DMS 273 treated with DMSO at 0.1 percent for 48 hours (cell line): ENCODE measurements around the gene SLC1A3.
A peak's percentile ranks its signal among the peaks of the same experiment; 100 is the strongest.
"Not testable (repeated sequence)": the region's sequence is repeated elsewhere in the genome, so short reads cannot be mapped to it uniquely, and the experiment has no call there.

Experiments used
- DNase-seq: peaks from one replicate; lab custom pipeline; 2025; lab: John Stamatoyannopoulos, UW

Gene SLC1A3

DNA sequence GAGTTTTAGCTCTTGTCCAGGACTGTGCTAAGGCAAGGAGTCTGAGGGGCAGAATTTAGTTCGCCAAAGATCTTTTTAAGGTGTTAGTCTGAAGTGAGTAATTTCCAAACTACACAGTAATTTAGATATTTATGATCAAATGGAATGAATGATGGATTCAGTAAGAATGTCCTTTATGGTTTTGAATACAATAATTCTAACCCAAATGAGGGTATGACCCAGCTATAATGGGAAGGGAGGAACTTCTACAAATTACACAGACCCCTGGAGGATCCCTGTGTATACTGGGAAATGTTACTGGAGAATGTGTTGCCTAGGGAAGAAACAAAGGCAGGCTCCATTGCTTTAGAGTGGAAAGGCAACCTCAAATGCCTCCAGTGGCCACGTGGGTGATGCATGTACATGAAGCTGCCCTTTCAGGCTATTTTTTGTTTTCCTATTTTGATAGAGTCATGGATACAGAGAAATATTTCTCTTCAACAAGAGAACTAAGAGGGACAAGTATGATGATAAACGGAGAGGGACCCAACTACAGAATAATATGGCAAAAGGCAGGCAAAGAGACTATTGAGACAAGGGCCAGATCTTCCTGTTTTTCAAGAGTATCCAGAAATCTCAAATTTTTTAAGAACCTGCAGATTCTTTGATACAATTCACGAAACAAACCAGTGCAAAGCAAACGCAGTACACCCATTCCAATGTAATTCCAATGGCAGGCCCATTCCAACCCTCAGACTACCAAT lies 25.4 kb downstream of the SLC1A3 start:
- no peak for DNase-seq

DNA sequence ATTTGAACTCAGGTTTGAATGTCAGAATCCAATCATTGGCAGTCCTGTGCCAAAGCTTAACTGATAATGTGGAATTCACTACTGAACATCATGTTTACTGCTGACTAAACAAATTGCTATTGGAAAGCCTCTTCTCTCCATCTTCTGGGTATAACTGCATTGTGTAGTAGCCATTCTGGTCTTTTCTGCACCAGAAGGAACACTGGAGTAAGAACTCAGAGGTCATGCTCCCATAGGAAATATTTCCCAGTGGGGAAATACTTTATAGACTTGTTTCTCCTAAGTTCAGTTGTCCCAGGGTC lies 25.9 kb downstream of the SLC1A3 start:
- DNase-seq: no peak

DNA sequence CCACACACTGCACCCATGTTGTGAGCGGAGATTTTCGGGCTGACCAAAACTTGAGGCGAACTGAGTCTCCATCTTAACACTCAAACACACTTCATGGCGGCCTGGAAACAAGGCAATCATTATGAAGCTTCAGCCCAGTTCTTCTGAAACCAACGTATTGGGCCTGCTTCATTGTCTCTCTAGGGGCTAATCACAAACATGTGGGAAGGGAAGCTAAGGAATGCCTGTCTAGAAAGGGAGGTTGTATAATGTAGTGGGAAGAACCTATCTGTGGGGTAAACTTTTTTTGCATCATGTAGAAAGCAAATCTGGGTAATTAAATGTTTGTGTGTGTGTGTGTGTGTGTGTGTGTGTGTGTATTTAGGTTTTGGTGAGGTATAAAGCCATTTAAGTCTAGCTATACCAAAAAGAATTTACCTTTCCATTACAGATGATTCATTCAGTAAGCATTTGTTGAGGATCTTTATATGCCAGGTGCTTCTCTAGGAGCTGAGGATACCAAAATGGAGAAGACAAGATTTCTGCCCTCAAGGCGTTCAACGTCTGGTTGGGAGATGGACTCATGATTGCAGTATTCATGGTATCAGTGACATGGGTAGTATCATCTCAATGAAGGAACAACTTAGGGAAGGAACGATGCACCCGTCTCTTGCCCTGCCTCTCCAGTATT lies 29.4 kb downstream of the SLC1A3 start:
- DNase-seq: no peak

DNA sequence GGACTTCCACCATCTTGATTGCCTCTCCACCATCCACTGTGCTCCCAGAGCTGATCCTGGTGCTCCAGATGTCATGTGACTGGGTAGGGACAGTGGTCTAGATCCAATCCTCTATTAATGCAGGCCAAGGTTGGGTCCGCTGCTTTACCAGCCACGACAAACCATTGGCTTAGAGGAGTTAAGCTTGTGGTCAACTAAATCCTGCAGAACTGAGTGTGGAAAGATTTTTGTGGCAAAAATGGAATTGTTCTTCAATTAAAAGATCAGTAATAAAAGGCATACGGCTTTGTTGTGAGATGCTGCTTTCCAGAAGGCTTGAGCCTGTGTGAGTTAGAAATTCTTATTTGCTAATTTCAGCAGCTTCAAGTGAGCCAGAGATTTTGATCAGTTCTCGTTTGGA lies 30.7 kb downstream of the SLC1A3 start:
- no peak for DNase-seq

DNA sequence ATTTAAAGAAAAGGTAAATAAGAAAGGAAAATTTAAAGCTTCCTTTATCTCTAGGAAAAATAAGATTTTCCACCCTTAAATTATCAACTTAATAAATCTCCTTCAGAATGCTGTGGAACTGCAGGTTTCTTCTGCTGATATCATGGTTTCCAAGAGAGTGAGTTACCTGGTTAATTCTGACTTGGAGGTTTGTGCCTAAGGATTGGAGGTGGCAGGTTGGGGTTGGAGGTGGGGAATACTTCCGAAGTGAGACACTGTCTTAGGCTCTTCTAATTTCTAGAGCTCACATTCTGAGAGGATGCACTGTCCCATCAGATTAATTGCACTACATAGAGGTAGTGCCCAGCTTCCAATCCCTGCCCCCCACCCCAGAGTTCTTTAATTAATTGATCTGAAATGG lies 31.1 kb downstream of the SLC1A3 start:
- DNase-seq: no peak

DNA sequence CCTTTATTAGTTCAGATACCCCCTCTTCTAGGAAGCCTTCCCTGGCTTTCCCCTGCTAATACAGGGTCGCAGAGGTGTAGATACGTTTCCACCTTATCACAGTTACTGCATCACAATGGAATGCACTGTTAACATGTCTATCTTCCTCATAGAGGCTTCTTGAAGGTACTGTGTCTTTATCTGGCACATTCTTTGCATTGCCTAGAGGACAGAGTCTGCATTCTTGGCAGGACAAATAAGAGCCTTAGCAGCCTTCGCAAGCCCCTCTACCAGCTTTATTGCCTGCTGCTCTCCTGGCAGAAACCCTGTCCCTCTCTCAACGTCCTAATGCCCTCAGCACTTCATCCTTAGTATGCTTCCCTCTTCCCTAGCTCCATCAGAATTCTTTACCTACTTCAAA lies 31.6 kb downstream of the SLC1A3 start:
- no peak for DNase-seq

DNA sequence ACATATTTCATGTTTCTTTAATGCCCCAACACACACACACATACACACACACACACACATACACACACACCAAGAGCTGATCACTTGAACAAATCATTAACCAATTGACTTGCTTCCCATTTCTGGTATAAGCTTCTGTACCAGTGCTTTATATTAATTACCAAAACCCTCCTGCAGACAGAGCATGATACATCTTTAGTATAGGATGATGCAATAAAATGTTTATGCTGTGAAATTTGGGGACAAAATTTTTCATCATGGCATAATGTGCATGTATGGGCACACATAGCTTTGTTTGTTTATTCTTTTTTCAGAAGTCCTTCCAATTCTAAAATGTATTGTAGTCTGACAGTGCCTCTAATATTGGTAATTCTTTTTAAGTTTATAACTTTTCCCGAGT lies 34.5 kb downstream of the SLC1A3 start:
- no peak for DNase-seq

DNA sequence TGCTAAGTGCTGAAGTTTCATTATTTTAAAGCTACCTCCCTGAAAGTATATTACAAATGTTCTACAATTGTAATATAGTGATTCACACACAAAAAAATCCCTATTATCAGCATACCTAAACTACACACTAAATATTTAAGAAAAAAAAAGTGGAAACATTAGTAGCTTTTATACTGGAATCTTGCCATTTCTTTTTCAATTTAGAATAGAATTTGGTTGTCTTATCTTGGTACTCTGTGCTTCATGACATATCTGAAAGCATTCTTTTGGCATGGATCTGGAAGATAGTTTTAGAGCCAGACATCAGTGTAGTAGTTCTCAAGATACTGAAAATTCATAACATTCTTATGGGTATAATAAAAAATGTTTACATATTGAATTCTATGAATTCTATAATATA lies 35.0 kb downstream of the SLC1A3 start:
- DNase-seq: no peak

DNA sequence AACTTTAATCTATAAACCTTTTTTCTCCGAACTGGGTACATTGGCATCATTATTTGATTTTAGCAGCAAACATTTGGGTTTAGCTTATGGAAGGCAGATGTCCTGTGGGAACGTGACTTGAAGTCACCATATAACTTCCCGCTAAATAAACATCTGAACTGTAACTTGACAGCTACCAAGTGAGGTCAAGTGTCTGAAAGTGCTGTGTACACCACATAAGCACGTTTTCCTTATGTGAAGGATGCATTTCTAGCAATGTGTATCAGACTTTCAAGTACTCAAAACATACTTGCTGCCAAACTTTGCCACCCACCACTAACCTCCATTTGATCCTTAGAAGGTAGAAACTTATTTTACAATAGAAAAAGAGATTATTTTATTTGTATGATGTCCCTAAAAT lies 35.7 kb downstream of the SLC1A3 start:
- no peak for DNase-seq

DNA sequence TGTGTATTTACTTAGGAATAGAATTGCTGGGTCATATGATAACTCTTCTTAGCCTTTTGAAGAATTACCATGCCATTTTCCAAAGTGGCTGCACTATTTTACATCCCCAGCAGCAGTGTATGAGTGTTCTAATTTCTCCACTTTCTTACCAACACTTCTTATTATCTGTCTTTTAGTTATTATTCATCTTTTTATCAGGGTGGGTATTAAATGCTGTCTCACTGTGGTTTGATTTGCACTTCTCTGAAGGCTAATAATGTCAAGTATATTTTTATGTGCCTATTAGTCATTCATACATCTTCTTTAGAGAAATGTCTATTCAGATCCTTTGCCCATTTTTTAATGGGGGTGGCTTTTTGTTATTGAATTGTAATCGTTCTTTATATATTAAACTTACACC lies 36.8 kb downstream of the SLC1A3 start:
- no peak for DNase-seq

DNA sequence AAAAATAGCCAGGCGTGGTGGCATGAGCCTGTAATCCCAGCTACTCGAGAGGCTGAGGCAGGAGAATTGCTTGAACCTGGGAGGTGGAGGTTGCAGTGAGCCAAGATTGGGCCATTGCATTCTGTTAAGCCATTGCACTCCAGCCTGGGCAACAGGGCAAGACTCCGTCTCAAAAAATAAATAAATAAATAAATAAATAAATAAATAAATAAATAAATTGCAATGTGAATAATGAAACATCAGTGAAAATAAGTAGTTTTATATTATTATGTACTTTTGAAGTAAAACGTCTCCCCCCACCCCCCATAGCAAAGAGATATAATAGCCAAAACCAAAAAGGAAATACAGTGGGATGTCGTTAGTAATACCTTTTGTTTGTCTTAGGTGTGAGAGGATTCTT lies 37.4 kb downstream of the SLC1A3 start:
- DNase-seq: not testable (repeated sequence)

DNA sequence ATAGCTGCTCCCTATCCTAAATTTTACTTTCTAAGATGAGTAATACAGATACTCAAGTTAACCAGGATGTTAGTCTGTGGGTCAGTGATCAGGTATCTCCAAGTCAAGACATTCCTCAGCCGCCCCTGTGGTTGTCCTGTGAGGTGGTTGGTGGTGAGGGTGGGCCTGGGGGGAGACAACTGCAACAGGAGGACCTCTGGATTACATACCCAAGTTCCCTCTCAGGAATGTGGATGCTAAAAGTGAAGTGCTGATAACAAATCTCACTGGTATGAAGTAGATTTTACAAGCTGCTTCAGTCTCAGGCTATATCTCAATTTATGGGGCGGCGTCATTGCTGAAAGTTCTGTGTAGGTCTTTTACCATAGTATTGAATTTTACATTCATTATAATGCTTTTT lies 38.3 kb downstream of the SLC1A3 start:
- no peak for DNase-seq

DNA sequence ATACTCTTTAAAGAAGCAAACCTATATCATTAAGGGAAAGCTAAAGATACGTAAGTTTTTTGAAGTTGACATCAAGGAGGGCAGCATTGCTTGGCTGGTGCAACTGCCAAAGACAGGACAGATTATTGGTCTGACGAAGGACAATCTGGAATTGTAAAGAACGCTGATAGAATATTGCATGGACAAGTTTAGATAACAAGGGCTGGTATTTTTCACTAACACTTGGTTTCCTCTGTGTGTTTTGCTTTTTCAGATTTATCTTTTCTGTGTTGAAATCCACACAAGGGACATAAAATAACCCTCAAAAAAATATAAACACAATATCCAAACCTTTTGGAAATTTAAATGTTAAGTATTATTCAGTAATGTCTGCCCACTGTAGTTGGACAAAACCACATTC lies 39.7 kb downstream of the SLC1A3 start:
- DNase-seq: no peak

DNA sequence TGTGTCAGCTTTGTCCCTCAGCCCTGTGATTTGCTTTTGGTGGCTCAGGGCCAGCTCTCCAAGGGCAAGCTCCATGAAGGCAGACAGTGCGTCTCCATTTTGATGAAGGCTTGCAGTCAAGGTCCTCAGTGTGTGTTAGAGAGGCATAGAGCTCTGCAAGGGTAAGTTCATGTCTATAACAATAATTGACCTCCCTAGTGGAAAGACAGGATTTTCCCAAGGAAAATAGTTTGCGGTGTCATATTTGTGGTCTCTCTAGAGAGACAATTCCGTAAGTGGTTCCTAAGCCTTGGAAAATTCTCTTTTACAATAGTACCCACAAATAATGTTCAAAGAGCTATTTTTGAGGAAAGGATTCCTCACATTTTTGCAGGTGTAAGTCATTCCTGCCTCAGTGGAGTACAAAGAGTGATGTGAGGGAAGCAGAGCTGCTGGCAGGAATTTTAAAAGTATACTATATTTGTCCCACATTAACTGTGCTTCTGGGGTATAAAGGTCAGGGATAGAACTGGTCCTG lies 40.2 kb downstream of the SLC1A3 start:
- no peak for DNase-seq

DNA sequence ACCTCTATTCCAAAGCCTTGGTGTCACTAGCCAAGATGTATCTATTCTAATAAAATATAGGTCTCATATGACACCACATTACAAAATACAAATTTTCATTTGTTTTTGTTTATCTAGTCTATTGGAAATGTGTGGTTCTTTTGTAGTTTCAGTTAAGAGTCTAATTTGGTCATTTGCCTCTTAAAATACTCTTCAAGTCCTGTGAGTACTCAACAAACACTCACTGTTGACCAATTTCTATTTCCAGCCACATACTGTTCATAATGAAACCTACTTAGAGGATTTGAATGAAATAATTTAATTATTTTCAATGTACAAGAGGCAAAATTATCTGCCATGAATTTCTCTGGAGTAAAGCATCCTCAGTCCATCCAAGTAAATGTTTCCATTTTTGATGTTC lies 40.6 kb downstream of the SLC1A3 start:
- no peak for DNase-seq

DNA sequence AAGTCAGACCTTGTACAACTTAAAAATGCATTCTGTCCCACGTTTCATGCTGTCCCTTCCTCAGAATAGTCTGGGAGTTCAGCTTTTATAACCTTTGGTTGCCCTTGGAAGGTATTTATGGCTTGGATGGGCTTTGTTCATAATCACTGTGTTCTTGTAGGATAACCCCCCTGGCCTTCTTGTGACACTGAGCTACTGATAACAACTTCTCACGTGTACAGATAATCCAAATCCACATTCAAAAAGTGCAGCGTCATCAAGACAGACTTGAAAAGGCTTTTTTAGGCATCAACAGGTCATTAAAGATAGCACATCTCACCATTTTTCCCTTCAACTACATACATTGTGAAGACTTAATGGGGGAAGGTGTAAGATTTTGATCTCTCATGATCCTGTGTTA lies 42.0 kb downstream of the SLC1A3 start:
- DNase-seq: no peak

DNA sequence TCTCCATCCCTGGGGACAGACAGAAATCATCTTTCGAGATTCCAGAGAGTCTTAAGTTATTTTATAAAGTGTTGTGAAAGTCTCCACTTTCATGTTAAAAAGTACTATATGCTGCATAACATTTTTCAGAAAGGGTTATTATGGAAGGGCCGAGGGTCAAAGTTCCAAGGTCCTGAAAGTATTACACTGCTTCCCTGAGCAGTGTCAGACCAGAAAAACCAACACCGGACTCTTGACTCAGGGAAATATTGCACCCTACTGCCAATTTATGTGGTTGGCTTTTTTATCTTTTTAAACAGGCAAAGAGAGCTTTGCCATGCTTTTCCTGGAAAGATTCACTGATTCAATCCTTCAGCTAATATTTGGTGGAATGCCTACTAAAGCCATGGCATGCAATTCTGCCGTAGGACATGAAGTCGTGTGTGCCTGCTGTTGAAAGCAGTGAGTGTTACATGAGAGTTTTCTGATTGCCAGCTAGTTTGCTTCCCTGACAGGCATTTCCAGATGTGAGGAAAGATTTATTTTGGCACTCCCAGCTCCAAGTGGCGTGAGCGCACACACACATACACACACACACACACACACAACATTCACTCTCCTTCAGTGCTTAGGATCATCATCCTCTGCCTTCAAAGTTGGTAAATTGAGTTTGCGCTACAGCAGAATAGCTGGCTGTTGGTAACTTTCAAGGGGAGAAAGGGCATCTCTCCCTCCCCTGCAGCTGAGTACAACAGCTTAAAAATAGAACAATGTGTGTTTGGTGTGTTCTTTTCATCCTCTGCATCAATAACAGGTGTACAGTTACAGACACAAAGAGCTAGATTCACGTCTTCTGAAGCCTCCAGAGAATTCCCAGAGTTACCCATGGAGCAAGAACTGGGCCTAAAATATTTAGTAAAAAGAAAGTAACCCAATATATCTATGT lies 45.6 kb downstream of the SLC1A3 start:
- no peak for DNase-seq

DNA sequence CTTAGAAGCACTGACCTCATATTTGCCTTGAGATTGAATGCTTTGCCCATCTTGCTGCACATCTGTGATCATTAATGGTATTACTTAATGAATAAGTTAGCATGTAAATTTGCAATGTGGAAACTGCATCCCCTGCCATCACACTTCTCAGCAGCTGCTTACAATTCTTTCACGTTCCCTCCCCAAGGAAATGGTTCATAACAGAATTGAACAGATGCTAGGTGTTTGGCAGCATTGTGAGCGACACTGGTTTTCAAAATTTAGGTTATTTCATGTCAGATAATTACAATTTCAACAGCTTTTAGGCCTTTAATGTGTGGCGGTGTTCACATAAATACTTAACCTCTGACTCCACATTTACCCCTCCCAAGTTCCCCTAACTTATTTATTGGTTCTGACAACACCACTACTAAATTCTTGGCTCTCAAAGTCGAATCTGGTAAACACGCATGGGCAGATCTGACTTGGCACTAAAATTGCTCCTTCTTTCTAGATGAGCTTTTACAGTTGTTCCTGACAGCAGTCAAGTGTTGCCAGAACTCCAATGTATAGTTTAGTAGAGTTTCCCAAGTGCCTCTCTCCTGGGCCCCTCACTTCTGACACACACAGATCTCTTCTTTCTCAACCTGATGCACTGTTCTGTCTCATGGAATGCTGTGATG lies 46.8 kb downstream of the SLC1A3 start:
- peak; percentile 20 for DNase-seq

DNA sequence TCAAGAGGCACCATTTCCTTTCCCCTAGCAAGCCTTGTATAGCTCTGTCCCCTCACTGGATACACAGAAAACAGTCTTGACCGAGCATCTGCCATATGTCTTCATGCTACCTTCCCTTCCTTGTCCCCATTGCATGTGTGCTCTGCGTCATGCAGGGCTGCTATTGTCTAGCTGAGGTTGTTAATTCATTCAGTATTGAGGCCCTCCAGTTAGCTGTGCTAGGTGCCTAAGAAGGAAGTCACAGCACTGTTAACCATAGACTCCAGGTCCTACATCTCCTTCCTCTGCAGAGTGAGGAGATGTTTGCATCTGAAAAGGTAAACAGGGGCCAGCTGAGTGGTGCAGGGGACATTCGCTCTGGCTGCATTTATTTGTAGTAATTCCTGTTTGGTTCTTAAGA lies 48.2 kb downstream of the SLC1A3 start:
- DNase-seq: no peak

DNA sequence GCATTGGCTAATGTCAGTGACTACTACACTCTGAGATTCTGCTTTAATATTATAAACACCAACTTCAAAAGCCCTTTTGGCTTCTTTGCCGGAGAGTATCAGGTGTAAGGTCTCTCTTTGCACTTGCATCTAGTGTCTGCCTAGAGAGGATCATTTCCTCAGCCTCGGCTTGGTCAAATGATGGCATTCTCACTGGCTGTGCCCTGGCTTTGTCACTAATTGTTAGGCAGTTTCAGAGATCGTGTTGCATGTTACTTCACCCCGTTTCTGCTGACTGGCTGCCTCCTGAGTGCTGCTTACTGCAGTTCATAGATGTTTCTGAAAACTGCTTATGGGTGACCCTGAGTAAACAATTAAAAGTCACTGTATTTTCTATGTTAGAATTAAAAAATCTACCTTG lies 48.8 kb downstream of the SLC1A3 start:
- DNase-seq: no peak

DNA sequence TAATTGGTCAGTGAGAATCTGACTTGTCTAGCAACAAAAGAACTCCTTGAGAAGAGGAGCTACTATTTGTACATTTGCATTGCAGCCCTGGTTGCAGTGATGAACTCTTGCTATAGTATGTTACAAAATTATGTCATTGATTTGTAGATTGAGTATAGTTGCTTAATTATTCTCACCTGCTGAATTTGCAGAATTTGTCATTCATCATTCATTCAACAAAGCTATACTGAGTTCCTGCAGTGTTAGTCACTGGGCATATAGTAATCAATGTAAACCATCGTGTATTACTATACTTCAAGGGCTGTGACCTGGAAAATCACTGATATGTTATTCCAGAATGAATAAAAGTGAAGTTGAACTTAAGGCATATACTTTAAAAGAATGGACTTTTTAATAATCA lies 50.1 kb downstream of the SLC1A3 start:
- no peak for DNase-seq

DNA sequence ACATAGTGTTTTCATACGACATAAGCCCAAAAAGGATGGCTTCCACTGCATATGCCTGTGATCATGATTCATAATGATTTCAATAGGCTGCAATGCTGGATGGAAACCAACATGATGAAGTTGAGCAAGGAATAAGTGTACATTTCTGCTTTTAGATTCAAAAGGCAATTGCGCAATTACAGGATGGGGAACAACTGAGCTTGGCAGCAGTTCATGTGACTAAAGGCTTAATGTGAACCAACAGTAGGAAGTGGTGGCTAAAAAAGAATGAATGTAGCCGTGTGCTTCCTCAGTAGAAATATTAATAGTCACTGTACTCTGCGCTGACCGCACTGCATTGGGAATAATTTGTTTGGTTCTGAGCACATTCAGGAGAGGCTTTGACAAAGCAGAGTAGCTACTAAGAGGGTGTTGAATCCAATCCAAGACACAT lies 51.2 kb downstream of the SLC1A3 start:
- no peak for DNase-seq
